NOMO-1 treated with dmso at 0.1 percent for 144 hours (cell line): ENCODE data around the gene SCNN1G.

ENCODE experiments used
- DNase-seq: peaks from one replicate; lab custom pipeline; 2025; ENCODE audit not compliant: unreplicated experiment; lab: John Stamatoyannopoulos, UW

SCNN1G gene

DNA sequence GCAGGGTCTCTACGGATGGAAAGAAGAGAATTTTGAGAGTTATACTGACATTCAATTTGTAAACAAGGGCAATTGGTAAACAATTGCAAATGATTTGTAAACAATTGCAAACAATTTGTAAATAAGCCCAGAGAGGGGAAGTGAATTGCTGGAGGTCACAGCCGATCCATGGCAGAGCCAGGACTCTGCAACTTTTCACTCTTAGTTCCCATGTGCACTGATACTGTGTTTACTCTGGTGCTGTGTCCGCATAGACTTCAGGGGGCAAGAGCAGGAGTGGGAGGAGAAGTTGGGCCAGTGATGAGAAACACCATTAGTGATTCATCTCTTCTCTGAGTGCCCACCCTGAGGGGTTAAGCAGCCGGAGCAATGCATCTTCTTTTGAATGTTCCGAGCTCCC, 14.0 kb downstream of the SCNN1G start:
- DNase-seq: no peak

DNA sequence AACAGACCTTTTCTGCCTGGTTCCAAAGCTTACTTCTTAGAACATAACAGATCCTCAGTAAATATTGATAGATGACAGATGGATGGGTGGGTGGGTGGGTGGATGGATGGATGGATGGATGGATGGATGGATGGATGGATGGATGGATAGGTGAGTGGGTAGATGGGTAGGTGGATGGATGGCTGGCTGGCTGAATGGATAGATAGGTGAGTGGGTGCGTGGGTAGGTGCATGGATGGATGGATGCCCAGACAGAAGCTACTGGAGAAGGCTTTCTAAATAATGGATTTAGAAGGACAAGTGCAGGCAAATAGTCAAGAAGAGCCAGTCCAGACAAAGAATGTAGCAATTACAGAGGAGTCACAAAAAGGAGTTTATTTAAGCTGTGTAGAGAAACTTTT, 19.6 kb downstream of the SCNN1G start:
- DNase-seq: no peak

DNA sequence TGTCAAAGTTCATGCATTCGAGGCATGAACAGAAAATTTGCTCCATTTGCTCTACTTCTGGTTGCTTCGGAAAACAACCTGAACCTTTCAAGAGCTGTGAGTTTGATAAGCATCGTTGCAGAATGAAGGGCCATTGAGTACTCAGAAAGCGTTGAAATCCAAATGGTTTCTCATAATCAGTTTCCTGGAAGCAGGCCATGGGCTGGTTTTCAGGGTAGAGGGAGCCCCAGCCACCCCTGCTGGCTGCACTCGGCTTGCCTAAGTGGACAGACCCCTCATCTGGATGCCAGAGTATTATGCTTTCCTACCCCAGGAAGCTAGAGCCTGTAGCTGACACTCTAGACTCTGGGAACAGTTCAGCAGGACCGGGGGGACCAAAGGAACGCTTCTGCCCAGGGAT, 24.4 kb downstream of the SCNN1G start:
- no peak for DNase-seq

DNA sequence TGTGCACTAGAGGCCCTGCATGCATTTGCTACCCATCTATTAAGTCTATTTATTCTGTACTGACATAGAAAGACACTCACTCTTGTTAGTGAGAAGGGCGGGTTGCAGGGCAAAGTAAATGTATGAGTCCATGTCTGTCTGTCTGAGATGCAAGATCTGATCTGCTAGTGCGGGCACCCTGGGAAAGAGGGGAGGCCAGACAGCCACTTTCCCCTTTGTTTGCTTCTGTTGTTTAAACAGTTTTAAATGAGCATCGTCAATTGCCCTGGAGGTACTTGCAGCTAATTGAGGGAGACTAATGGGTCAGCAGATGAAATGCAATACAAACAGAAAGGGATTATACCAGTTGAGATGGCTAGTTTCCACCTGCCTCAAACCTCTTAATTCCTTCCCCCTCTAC, 24.9 kb downstream of the SCNN1G start:
- no peak for DNase-seq

DNA sequence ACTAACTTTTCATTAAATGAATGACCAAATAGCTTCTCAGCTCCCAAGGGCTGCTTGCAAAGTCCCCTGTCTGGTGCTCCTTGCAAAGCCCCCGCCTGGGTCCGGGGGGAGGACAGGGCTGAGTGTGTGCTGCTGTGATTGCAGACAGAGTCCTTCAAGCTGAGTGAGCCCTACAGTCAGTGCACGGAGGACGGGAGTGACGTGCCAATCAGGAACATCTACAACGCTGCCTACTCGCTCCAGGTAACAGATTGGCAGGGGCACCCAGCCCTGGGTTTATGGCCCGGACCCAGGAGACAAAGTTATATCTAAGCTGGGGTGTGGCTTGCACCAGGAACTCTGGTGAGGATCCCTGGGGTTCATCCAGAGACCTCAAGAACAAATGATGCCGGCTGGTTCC, 27.1 kb downstream of the SCNN1G start:
- DNase-seq: no peak

DNA sequence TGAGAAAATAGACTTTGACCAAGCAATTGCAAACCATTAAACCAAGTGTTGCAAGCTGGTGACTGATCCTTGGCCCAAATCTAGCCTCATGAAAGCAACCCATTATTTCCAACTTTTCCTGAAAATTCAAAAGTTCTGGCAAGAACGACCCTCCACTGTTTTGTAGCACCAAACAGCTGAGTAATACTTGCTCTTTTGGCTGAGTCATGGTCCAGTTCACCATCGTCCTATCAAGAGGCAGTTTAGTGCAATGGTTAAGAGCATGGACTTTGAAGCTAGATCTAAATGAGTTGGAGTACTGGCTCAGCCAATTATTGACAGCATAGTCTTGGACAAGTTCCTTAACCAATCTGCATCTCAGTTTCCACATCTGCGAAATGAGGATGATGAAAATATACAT, 31.3 kb downstream of the SCNN1G start:
- no peak for DNase-seq

DNA sequence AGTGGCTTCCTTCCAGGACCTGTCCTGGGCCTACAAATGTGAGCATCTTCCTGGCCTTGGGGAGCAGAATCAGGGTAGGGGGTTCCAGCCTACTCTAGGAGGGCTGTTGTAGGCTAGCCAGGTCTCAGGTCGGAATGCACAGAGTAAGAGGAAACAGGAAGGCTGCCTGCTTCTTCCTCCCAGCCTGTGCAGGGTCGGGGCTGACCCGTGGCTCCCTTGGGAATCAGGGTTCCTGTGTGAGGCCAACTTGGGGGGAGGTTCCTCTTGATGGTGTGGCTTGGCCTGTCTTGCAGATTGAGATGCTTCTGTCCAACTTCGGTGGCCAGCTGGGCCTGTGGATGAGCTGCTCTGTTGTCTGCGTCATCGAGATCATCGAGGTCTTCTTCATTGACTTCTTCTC, 32.3 kb downstream of the SCNN1G start:
- DNase-seq: no peak

DNA sequence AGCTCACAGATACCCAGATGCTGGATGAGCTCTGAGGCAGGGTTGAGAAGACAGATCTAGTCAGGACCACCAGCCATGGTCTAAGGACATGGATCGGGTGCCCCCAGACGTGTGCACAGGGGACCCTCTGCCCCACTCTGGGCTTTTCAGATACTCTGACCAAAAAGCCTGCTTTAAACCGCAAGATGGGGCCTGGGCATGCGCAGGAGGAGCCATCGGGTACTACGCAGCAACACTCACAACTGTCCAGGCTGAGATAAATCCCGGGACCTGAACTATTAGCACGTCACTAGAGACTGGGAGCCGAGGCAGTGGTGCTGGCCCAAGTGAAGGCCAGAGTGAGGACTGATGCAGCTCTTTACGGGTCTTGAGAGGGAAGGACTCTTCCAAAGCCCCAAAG, 32.9 kb downstream of the SCNN1G start:
- no peak for DNase-seq

DNA sequence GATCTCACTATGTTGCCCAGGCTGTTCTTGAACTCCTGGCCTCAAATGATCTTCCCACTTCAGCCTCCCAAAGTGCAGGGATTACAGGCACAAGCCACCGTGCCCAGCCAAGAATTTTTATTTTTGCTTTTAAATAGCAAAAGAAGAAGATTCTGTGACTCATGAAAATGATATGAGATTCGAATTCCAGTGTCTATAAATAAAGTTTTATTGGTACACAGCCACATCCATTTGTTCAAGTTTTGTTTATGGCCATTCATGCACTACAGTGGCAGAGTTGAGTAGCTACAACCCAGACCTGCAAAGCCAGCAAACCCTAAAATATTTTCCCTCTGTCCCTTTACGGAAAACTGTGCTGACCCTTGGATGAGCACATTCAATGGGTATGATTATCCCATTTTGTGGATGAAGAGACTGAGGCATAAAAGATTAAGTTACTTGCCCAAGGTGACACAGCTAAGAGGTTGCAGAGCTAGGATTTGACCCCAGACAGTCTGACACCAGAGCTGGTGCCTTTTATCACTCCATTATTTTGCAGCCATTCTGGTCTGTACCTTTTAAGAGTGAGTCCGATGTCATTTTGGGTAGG, 34.2 kb downstream of the SCNN1G start:
- no peak for DNase-seq

DNA sequence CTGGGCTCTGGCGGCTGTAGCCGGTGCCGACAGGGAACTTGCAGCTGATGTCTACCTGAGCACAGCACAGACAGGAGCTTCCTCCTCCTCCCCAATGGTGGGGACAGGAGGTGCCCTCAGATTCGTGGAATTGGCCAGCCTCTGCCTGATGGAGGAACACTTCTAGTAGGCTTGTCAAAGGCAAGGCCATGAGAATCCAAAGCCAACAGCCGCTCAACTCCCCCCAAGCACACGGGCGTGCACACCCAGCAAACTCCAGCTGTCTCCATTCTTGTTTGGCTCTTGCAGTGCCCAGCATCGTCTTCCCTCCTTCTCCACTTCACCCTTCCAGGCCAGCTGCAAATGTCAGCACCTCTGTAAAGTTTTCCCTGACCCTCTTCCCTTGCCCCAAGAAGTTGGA, 35.1 kb downstream of the SCNN1G start:
- no peak for DNase-seq

DNA sequence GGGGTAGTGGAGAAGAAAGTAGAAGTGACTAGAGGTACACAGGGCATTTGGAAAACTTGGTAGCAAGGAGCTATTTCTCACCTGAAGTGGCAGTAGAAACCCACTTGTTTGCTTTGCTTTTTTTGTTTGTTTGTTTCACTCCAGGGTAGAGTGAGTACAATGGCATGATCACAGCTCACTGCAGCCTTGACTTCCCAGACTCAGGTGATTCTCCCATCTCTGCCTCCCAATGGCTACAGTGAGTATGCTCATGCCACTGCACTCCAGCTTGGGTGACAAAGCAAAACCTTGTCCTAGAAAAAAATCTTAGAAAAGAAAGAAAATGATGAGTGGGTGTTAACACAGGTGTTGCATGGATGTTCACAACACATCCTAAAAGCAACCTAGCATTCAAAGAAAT, 40.4 kb downstream of the SCNN1G start:
- no peak for DNase-seq

DNA sequence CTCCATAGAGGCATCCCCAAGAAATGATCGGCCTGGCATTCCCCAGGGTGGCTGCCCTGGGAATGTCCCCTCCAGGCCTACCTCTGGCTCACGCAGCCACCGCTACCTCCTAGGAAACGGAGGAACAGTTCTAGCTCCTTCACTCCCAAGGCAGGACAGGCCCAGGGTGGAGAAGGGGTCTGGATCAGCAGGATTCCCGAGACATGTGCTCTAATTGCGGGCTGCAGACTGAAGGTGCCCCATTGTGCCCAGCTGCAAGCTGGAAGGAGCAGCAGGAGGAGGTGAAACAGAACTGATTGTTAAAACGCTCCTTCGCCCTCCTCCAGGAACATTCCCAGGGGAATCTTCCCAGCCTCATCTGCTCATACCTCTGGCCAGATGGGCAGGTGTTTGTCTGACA, 40.8 kb downstream of the SCNN1G start:
- DNase-seq: no peak

DNA sequence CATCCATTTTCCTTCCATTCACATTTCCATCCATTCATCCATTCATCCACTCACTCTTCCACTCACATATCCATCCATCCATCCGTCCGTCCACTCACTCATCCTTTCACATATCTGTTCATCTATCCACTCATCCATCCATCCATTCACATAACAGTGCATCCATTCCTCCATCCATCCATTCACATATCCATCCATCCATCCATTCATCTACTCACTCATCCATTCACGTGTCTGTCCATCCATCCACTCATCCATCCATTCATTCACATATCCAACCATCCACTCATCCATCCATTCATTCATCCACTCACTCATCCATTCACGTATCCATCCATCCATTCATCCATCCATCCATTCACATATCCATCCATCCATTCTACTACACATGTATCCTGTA, 42.6 kb downstream of the SCNN1G start:
- DNase-seq: no peak

DNA sequence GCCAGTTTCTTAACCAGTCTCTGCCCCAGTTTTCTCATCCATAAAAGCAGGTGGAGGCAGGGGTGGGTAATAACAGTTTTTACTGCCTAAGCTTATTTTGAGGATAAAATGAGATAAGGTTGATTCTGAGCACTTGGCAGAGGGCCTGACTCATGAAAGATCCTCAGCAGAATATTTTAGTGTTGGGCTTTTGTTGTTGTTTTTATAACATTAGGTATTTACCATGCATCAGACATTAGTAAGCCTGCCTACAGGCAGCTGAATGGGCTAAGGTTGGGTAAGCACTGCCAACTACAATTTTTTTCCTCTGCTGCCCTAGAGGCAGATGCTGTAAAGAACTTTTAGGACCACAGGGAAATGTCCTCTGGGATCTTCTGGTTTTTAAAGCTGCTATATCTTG, 43.1 kb downstream of the SCNN1G start:
- DNase-seq: no peak

DNA sequence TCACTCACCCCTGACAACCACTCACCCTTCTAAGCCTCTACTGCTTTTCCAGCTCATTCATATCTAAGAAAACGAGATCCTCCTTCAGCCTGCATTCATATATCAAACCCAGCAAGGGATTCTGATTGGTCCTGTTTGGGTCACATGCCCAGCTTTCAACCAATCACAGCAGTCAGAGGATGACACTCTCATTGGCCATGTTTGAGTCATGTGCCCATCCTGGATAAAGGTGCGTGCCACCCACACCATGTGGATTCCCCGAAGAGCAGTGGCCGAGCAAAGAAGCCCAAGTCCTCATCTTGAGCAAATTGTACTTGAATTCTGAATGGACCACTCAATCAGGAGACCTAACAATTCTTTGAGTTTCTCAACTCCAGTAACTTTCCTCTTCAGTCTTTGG, 45.0 kb downstream of the SCNN1G start:
- DNase-seq: no peak

DNA sequence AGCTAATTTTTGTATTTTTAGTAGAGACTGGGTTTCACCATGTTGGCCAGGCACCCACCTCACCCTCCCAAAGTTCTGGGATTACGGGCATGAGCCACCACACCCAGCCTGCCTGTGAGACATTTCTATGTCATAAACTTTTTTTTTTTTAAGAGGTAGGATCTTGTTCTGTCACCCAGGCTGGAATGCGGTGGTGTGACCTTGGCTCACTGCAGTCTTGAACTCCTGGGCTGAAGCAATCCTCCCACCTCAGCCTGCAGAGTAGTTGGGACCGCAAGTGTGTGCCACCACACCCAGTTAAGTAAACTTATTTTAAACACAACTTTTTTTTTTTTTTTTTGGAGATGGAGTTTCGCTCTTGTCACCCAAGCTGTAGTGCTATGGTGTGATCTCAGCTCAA, 47.2 kb downstream of the SCNN1G start:
- no peak for DNase-seq

DNA sequence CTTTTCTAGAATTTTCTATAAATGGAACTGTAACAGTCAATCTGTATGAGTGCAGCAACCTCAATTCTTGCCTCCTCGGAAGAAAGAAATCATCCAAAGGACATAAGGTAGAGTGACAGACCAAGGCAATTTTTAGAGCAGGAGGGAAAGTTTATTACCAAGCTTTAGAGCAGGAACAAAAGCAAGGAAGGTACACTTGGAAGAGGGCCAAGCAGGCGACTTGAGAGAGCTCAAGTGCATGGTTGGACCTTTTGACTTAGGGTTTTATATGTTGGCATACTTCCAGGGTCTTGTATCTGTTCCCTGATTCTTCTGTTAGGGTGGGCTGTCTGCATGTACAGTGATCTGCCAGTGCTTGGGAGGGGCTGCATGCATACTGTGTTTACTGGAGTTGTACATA, 50.3 kb downstream of the SCNN1G start:
- DNase-seq: no peak

DNA sequence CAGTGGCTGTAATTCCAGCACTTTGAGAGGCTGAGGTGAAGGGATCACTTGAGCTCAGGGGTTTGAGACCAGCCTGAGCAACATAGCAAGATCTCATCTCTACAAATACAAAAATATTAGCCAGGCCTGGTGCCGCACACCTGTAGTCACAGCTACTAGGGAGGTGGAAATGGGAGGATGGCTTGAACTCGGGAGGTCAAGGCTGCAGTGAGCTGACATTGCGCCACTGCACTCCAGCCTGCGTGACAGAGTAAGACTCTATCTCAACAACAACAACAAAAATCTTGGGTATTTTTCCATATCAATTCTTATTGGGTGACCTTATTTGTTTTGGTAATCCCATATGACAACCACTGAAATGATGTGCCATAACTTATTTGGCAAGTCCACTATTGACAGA, 52.6 kb downstream of the SCNN1G start:
- DNase-seq: no peak

DNA sequence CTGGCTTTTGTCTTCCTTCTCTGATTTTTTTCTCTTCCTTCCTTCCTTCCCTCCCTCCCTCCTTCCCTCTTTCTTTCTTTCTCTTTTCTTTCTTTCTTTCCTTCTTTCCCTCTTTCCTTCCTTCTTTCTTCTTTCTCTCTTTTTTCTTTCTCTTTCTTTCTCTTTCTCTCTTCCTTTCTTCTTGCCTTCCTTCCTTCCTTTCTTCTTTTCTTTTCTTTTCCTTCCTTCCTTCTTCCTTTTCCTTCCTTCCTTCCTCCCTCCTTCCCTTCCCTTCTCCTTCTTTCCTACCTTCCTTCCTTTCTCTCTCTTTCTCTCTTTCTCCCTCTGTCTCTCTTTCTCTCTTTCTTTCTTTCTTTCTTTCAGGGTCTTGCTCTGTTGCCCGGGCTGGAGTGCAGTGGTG, 54.4 kb downstream of the SCNN1G start:
- DNase-seq: no peak

DNA sequence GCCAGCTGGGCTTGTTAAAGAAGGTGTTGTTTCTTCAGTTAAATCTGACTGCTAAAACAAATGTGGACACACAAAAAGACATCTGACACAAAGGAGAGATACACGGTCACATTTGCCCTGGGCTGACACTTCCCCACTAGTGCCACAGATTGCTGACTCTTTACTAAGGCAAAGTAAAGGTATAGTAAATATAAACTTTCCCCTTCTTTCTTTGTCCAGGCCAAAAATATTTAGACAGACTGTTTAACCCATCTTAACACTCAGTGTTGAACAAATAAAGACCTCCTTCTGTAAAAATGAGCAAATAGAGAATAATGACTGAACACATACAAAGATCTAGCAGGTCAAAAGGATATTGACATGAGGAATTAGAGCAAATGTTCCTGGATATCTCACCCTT, 58.4 kb downstream of the SCNN1G start:
- no peak for DNase-seq

DNA sequence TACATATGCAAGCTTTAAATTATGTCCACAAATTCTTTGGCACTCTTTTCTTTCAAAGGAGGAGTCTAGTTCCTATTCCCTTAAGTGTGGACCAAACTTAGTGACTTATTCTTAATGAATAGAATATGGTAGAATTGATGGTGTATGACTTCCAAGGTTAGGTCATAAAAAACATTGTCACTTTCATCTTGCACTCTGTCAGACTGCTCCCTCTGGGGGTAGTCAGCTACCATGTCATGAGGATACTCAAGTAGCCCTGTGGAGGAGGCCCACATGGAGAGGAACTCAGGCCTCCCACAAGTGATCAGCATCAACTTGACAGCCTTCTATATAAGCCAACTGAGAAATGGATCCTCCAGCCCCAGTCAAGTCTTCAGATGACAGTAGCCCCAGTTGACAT, 61.6 kb downstream of the SCNN1G start:
- no peak for DNase-seq

DNA sequence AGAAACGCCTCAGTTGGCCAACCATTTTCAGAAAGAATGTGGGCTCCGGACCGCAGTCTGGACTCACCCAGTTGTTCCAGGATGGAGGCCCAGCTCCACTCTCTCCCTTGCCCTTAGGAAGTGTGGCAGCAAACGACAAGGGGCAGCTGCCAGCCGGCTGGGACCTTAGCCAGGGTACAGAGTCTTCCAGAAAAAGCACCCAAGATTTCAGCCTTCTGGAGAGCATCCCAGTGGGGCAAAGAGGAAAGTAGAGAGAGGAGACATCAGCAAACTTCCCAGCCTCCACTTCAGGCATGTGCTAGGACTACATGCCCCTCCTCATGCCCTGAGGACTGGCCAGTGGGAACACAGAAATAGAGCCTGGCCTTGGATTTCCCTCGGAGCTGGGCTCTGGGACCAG, 62.7 kb downstream of the SCNN1G start:
- DNase-seq: no peak

DNA sequence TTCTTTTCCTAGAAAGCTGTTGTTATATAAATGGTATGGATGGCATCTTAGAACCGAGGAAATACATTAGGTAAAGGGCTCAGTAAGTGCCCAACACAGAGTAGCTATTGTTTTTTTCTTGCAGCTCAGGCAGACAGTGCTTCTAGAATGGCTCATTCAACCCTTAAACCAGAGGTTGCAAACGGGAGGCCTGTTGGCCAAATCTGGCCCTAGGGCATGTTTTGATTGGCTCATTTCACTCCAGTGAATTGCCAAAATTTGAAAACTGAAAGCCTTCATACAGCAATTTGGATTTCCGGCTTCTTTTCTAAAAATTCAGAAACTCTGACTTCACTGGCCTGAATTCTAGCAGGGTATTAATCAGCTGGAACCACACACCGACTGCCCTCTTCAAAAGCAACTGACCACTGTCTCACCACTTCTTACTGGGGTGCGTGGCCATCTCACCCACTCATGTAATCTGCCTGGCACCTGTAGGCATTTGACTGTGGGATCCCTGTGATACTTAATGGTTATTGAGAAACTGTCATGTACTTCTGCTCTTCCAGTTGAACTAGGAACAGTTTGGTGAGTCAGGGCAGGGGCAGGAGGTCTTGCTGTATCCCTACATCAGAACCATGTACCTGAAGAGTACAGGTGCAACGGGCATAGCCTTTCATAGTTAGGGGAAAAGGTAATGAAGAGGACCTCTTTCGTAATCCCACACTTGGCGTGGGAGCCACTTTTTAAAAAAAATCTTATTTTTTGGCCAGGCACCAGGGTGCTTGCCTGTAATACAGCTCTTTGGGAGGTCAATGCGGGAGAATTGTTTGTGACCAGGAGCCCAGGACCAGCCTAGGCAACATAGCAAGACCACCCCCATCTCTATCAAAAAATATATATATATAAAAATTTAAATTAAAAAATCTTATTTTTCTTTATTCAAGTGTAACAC, 66.0 kb downstream of the SCNN1G start:
- no peak for DNase-seq
